Suppressor macrophage treated with lipopolysaccharide for 4 hours (primary cell): ENCODE results near the gene RGS6.

Experiments used
- DNase-seq: peaks from one replicate; pipeline ENCODE4 v3.0.0-alpha.2; 2020

The RGS6 gene

DNA sequence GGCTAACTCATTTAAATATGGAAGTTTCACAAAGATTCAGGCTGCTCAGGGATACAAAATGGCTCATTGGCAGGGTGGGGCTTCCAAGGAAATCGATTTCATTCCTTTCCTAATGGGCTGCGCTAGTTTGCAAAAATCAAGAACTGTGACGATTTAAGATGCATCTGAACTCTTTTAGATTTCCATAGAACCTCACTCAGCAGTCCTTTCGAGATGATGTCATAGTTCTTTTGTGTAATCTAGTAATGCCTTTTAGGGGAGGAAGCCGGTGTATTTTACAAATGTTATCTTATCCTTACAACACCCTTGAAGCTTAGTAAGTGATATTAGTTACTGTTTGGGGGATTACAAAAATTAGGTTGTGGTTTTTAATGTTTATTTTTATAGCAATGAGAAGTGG, 239.8 kb downstream of the RGS6 start:
- DNase-seq = no peak

DNA sequence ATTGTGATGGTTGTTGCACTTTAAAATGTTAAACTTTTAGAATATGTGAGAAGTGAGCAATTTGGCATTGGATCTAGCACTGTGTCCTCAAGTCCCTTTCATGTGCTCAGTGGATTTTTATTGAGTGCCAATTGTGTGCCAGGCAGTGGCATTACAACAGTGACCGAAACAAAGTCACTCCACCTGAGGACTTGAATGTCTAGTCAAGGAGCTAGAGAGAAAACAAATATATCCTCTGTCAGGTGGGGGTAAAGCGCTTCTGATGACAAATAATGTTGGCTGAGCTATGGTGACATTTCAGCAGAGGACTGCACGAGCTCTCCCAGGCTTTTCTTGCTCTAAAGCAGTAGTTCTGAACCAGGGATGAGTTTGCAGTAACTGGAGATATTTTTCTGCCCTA, 240.4 kb downstream of the RGS6 start:
- no peak for DNase-seq

DNA sequence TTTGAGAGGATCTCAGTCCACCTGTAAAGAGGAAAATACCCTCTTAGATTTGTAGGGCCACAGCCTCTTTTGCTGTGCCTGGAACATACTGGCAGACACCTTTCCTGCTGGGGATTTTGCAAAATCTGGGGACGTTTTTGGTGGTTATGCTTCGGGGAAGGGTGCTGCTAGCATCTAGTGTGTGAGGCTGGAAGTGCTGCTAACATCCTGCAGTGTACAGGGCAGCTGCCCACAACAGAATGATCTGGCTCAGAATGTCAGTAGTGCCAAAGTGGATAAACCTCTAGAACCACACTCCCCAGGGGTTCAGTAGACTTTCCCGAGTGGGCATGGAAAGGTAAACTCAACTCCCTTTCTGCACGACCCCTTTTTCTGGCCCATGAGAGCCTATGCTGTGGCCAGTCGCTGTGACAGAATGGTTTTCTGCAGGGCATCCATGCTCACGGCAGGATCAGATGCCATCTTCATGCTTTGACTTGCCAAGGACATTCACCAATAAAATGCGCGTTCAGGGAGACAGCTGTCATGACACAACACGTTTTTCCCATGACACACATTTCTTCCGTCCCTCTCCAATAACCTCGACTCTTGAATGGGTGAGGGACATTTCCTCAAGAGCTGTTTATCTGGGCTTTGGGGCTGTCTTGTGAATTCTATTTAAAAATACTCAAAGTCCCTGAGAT, 240.9 kb downstream of the RGS6 start:
- DNase-seq = no peak

DNA sequence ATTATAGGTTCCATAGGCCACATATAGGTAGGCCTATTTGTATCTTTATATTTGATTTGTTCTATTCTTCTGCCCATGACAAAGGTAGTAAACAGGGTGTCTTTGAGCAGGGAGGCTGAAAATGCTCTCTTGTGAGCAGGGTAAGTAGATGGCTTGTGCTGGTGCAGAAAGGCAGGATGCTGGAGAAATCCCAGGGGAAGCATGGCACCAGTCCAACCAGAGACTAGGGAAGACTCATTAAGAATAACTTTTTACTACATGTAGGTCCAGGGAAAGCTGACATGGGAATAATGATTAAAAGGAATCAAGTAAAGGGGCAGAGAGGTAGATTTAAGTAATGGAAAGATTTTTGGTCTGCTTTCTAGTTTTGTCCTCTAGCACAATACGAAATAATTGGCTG, 245.0 kb downstream of the RGS6 start:
- no peak for DNase-seq

DNA sequence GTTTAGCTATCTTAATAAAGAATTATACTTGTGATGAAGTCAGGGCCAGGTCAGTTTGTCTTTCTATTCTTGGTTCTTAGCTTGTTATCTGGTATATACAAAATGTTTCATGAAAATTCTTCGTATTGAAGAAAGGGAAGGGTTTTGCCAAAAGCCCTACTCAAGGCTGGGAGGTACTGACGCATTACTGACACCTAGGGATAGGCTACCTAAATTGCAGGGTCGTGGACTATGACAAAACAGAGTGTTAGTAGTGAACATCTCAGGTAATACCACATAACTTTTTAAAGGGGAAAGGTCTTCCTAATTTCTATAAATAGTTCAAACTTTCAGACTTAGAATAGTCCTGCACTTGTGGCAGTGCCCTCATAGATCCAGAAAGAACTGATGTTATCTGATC, 246.3 kb downstream of the RGS6 start:
- DNase-seq = peak; percentile 10

DNA sequence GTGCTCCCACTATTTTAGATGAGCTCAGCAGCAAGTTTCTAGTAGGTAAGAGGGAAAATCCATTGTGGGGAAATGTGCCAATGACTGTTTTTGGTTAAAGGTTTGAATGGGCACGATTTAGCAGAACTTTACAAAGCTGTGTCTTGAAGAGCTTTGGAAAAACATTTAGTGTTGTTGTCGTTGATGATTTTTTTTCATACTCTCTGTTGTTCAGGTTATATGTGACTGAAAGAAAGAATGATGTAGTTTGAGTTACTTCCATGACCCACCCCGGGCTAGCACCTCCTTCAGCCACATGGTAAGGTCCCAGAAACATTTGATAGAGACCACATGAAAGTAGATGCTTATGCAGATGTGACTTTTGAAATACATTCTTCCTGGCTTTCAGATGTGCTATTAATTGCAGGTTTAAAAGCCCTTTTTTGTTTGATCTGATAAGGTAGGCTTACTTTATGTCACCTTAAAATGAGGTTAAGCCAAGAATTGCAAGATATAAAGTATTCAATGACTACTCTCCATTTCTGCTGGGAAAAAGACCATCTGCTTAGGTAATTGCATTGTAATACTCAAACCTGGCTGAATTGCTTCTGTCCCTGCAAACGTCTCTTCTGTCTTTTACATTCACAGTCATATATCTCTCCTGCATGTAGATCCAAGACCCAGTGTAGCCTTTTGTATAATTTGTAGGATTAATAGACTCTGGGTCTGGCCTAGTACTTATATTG, 250.6 kb downstream of the RGS6 start:
- DNase-seq = no peak

DNA sequence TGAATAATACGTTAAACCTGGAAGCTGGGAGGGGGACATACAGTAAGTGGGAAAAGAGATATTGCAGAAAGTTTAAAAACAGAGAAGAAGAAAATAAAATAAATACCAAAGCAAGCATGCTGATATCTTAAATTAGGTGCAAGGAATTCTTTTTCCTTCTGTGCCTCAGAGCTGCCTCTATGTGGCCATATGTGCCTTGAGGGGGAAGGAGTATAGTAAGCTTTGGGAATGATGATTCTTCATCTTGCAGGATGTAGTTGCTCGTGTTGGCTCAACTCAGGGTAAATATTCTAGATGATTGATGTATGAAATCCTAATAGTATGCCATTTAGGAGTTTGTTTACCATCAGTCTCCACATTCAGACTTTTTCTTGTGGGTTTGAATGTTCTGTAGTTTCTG, 251.4 kb downstream of the RGS6 start:
- DNase-seq = no peak

DNA sequence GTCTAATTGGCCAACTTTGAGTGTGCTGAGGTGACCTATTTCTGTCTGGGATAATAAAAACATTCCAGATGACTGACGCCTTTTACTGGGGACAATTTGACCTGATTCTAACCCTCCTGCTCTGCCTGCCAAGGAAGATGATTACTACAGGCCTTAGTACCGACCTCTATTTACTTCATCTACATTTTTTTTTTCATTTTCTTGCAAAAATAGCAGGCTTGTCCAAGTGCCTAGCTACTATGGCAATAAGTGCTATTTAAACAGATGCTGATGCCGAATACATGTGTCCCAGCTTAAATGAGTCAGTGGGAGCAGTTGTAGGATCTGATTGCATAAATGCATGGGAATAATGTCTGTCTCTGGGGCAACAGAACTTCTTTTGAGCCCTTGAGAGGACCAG, 254.3 kb downstream of the RGS6 start:
- DNase-seq = no peak

DNA sequence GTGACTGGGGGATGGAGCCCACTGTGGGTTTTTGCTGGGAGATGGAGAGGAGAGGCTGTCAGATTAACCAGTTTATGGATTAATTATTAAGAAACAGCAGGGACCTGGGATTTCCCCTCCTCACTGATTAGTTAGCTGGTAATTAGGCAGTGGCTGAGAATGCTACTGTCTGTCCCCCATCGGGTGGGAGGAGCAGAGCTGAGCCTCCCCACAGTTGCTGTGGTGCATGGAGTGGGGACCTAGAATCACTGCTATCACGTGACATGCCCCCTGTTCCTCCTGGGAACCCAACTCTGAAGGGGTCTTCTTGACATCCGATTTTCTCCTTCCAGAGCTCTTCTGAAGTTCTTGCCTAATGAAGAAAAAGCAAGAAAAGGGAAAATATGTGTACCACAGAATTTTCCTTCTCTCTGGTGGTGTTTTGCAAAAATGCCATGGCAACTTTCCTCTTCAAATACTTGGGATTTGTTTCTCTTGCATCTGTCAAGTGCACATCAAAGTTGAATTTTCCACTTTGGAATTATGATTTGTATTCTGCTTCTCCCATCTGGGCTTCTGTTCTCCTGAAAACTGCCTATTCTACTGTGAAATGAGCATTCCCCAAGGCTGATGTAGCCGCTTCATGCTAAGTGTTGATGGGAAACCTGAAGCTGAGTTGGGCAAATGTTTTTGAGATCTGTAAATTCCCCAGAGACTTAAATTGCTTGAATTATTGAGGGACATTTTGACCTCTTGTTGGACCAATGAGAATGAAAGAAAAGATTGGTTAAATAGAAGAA, 264.2 kb downstream of the RGS6 start:
- no peak for DNase-seq

DNA sequence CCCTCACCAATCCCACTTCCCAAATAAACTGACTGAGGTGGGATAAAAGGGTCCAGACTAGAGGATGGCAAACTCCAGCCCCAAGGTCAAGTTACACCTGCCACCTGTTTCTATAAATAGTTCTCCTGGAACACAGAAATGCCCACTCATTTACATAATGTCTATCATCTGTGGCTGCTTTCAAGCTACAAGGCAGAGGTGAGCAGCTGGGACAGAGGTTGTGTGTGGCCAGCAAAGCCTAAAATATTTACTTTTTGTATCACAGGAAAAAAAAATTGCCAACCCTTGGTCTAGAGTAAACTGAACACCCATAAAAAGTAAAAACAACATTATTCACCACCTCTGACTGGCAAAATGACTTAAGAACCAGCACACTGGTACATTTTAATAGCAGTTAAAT, 269.4 kb downstream of the RGS6 start:
- DNase-seq = no peak

DNA sequence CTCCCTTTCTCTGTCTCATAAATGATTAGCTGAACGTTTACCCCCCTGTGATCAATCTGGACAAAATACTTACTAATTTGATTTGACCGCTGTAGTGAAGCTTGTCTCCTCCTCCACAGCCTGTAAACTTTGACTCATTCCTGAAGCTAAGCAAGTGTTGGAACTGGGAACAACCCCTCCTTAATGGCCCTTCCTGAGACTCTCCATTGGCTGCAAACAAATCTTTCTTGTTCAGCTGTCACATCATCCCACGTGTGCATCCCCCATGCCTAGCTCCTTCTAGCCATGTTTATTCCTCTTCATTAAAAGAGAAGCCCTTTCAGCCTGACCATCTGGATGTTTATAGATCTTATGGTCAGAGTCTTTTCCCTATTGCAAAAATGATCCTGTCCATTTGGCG, 281.2 kb downstream of the RGS6 start:
- no peak for DNase-seq

DNA sequence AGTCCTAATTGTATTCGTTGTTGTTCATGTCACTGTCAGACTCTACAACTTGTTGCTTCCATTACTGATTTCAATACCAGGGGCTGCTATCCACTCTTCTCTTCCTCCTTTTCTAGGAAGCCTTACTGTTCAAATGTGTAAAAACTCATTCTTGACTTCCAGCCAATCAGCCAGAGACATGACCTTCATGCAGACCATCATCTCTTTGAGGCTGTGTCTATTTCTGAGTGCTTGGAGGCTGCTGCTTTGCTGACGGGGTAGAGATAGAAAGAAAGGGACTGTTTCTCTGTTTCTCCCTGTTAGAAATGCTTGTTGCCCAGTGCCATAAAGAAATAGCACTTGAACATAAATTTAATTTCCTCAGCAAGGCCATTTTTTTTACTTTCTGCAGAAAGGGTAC, 282.9 kb downstream of the RGS6 start:
- no peak for DNase-seq

DNA sequence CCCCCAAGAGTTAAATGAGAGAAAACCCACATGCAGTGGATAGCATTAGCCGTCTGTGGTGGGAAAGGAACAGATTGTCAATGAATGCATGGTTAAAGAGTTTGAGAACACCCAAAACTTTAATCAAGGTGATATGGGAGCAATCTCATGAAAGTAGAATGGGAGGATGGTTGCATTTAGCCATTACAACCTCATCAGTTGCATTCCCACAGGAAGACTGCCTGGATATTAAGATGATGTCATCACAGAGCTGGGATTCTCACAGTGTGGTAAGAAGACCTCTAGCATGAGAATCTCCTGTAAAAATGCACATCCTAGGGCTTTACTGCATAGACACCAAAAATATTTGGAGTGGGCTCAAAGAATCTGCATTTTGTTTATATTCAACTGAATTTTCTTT, 284.9 kb downstream of the RGS6 start:
- no peak for DNase-seq

DNA sequence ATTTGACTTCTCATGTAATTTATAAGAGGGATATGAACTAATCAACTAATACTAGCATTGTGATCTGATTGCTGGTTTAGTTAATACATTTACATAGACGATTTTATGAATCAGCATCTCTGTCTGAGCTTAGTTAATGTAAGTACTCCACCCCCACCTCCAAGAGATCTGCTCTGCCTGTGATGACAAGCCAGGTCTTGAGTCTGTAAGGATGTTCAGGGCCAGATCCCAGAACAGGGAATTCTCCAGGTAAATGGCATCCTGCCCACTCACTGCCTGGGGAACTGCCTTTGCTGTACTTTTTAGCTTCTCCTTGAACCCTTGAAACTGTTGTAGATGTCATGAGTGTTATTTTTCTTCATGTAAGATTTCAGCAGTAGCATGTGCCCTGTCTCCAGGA, 289.8 kb downstream of the RGS6 start:
- DNase-seq = no peak

DNA sequence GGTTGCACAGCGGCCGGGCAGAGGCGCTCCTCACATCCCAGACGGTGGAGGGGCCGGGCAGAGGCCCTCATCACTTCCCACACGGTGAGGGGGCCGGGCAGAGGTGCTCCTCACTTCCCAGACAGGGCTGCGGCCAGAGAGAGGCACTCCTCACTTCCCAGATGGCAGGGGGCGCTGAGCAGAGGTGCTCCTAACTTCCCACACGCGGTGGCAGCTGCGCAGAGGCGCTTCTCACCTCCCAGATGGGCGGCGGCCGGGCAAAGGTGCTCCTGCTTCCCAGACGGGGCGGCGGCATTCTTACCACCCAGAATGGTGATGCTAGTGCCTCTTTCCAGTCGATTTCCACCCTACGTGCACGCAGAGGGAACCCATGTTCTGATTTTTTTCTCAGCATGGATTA, 304.4 kb downstream of the RGS6 start:
- no peak for DNase-seq

DNA sequence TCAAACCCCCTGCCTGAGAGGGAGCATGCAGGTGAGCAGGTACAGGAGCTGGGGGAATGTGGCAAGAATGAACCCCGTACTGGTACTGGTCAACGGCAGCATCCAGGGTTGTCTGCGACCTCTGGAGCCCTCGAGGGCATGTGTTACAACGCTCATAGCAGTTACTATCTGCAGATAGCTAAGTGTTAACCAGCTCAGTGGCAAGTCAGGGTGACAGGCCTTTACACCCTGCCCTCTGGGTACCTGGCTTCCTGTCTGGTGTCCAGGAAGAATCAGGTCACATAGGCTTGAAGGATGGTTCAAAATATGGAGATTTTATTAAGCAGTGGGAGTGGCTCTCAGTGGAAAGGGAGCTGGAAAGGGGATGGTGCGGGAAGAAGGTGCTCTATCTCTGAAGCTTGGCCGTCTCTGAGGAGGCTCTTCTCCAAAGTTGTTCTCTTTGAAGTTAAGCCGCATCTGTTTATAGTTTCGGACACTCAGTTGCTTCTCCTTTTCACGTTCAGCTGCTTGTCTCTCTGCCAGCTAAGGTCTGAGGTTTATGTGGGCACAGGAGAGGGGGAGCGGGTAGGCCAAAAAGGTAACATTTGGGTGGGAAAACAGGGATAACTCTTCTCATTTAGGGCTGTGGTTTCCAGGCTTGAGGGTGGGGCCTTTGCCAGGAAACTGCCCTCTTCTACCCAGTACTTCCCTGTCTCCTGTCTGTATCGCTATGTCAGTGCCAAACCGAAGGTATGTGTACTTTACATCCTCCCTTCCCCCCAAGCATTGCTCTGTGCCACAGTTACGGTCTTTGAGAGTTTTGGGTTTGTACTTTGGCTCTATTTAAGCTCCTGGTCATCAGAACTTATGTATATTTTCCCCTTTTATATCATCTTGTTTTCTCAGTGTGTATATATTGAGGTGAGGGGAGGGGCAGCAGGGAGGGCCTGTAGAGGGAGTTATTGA, 305.8 kb downstream of the RGS6 start:
- DNase-seq = no peak

DNA sequence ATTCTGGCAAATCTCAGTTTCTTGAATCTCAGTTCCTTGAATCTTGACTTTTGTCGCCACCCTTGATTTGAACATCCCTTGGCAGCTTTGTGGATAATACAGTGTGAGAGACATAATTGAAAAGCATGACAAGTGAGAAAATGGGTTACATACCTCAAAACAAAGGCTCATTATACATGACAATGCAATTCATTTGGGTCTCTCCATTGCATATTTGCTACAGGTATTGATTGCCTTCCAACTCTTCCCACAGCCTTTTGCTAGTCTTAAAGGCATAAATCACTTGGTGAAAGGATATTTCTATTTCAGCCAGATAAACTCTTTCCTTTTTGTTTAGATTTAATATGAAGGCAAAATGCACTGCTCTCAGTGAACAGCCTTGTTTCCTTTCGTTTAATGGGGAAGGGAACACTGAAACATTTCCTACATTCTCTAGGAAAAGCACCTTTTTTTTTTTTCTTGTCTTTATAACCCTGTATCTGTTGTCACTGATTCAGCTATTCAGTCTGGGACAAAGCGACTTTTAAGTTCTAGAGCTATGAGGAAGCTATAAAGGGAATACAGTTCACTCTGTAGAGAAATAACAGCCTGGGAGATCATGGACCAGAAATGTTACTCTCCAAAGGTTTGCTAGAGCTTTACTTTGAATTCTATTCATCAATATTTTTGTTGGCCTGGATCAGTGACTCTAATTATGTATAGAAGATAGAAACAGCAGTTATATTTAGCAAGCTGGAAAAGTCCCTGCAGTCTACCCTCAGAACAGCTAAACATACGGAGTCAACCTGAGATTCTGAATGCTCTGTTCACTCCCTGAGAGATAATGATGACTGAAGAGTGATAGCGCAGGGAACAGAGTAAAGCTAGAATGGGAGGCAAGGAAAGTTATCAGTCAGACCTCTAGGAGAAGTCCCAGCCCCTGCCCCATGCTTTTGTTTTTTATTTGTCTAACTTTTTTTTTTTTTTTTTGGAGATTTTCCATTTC, 311.4 kb downstream of the RGS6 start:
- no peak for DNase-seq

DNA sequence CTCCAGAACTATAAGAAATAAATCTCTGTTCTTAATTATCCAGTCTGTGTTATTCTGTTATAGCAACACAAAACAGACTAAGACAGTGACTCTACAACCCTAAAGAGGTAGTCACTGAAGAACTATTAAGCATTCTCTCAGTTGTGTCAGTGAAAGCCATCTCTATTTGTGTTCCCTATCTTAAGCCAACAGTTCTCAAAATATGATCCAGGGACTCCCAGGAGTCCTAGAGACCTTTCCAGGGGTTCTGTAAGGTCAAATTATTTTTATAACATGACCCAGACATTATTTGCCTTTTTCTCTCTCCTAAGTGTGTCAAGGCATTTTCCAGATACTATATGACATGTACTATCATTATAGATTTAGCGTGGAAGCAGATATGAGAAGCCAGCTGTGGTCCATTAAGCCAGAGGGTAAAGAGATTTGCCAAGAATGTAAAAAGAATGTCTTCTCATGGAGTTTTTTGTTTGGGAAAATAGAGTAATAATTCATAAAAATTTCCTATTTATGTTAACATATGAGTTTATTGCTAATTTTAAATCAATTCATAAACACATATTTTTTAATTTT, 315.8 kb downstream of the RGS6 start:
- no peak for DNase-seq

DNA sequence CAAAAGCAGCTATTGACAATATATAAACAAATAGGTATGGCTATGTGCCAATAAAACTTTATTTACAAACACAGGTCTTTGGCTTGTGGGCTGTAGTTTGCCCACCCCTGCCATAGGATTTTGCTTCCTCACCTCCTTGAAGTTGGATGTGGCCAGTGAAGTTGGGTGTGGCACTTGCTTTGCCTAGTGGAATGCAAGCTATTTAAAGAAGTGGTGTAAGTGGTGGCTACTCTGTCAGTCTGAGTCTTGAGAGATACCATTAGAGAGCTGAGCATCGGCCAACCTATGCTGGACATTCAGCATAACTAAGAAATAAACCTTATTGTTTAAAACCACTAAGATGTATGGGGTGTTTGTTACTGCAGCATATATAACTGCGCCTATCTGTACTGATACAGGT, 321.3 kb downstream of the RGS6 start:
- no peak for DNase-seq

DNA sequence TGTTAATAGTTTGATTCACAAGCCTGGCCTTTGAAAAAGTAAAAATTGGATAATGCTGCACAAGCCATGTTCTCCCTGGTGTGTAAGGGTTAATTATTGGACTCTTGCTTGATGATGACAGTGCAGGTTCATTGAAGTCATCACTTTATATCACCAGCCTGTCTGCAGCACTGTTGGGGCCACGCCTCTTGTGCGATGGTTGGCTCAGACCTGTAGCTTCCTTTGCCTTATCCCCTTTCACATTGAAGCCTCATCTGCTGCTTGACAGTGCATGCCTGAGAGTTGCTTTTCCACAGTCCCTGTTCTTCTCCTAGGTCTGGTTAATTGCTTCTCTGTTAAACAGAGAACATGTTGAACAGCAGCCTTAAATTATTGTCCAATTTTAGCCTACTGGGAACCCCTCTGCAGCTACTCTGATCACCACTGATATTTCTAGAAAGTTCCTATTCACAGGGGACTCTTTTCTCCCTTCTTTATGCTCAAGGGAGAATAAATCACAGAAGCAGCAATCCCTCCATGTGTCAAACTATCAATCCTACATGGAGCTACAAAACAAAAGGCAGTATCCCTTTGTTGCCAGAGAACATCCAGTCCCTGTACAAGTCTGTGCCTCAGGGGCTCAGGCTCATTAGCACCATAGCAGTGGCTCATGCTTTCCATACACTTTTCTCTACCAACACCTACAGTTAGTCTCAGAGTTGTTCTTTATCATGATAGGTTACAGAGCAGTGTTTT, 322.1 kb downstream of the RGS6 start:
- DNase-seq = no peak
